UCSD-AML1 (cell line): Measurements from ENCODE around the gene CSF2RB.

Source experiments
- DNase-seq: peaks from one replicate; lab custom pipeline; 2025; ENCODE audit not compliant: unreplicated experiment; lab: John Stamatoyannopoulos, UW

CSF2RB gene

DNA sequence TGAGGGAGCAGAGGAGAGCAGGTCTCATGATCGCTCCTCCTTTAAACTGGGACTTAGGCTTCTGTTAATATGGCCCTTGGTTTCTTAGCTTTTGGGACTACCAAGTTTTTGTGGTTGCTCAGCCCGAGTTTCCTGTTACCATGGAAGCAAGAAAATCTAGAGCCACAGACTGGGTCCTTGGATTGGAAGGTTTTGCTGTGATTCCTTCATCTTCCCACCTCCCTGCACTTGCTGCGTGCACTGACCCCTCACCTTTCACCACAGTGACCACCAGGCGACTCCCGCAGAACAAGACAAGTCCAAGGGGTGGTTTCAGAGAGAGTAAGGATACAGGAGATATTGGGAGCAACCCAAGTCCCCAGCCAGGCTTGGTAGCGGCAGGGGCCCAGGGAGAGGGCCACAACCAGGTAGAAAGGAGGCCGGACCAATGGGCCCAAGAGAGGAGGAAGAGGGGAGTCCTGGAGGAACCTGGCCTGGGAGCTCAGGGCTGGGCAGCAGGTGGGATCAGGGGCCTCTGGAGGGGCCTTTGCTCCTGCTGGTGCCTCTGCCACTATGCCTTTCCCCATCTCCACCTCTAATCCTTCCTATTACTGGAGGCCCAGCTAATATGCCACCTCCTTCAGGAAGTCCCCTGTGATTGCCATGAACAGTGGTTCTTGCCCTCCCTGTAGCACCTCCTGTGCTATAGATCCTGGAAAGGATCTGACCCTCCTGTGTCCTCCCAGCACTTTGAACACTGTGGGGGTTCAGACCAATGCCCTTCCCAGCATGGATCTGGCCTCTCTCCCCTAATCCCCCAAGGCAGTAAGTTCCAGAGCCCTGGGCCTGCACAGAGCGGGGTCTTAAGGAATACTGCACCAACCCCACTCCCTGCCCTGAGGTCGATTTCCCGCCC is 21.2 kb downstream of the CSF2RB start:
- no peak for DNase-seq

- no peak for DNase-seq
Measured at GRCh38 chr22:36935313-36935610, 21.8 kb downstream of the CSF2RB start.

DNA sequence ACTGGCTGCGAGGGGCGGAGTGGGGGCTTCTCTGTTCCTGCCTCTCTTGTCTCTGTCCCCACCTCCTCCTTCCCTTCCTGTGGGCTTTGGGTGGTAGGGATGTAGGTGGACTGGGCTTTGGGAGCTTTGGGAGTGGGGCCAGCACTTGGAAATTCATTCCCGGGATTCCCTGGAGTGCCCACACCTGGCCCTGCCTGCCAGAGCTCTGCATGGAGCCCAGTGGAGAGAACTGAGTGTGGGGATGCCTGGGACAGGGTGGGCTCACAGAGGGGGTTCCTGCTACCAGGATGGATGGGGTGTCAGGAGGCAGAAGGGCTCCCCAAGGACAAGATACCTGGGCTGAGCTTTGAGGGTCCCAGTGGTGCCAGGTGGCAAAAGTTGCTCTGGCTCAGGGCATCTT is 22.3 kb downstream of the CSF2RB start:
- DNase-seq, result no peak

DNA sequence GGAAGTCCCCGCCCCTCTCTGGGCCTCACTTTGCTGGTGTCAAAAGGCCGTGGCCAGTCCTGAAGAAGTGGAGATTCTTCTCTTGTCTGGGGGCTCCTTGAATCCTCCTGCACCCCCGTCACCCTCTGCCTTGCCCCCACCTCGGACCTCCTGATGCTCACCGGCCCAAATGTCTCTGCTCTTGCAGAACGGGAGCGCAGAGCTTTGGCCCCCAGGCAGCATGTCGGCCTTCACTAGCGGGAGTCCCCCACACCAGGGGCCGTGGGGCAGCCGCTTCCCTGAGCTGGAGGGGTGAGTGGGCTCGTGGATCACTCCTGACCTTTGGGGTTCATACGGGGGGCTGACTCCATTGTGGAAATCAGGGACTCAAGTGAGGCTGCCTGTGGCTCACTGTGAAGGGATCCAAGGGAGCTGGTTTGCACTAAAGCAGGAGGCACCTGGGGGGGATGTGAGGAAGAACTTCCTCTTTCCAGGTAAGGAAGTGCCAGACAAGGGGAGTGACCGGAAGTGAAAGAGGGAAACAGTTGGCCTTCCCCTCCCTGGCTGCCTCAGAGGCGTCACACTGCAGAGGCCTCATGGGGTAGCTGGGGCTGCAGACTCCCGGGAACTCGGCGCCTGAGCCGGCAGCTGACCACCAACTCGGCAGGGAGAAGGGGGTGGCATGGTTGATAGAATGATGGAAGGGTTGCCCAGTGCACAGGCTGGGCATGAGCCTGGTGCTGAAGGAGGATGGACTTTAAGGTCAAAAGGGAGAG is 23.1 kb downstream of the CSF2RB start:
- no peak for DNase-seq

- no peak for DNase-seq
Measured at GRCh38 chr22:36937319-36938027, 24.0 kb downstream of the CSF2RB start.

DNA sequence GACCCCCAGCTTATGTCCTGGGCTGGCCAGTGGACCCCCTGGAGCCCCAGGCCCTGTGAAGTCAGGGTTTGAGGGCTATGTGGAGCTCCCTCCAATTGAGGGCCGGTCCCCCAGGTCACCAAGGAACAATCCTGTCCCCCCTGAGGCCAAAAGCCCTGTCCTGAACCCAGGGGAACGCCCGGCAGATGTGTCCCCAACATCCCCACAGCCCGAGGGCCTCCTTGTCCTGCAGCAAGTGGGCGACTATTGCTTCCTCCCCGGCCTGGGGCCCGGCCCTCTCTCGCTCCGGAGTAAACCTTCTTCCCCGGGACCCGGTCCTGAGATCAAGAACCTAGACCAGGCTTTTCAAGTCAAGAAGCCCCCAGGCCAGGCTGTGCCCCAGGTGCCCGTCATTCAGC is 24.6 kb downstream of the CSF2RB start:
- no peak for DNase-seq

DNA sequence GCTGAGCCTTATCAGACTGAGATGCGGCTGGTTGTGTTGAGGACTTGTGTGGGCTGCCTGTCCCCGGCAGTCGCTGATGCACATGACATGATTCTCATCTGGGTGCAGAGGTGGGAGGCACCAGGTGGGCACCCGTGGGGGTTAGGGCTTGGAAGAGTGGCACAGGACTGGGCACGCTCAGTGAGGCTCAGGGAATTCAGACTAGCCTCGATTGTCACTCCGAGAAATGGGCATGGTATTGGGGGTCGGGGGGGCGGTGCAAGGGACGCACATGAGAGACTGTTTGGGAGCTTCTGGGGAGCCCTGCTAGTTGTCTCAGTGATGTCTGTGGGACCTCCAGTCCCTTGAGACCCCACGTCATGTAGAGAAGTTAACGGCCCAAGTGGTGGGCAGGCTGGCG is 25.5 kb downstream of the CSF2RB start:
- DNase-seq, result no peak

DNA sequence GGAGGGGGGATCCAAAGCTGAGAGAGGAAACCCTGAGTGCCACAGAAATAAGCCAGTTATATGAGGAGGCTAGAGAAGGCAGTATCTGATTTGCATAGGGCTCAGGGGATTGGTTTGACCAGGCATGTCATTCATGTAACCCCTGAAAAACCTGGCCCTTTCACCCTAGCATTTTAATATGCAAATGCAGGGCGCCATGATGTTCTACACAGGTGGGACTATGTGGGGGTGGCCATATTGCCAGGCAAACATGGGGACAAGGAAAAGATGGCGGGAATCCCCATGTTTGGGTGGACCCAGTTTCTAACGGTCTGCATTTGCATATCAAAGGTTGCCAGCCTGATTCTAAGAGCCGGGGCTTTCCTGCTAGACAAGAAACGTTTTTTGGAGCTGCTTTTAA is 27.2 kb downstream of the CSF2RB start:
- no peak for DNase-seq

DNA sequence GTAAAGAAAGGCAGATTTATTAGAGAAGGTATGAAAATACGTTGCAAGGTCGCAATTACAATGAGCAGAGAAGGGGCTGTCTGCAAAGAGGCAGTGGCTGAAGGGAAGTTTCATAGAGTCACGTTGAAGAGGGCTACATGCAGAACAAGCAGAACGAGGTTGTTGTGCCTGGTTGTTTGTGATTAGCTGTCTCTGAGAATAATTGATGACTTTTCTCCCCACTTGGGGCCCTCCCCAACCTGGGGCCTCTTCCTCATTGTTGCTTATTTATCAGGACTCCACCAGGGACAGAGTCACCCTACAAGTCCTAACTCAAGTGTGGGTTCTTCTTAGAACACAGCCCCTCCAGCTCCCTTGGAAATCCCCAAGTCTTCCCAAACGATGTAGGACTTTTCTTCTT is 29.1 kb downstream of the CSF2RB start:
- no peak for DNase-seq

DNA sequence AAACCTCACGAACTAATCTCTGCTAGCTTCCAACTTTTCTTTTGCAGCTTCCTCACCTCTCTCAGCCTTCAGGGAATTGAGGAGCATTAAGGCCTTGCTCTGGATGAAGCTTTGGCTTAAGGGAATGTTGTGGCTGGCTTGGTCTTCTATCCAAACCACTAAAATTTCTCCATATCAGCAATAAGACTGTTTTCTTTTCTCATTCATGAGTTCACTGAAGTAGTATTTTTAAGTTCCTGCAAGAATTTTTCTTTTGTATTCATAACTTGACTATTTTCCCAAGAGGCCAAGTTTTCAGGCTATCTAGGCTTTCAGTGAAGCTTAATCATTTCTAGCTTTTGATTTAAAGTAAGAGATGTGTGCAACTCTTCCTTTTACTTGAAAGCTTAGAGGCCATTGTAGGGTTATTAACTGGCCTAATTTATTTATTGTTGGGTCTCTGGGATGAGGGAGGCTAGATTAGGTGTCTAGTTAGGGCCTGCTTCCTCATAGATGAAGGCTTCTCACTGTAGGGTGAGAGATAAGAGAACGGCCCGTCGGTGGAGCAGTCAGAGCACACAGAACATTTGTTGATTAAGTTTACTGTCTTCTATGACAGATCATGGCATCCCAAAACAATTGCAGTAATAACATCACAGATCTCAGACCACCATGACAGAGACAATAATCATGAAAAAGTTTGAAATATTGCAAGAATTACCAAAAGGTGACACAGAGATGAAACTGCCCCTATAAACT is 33.2 kb downstream of the CSF2RB start:
- no peak for DNase-seq

DNA sequence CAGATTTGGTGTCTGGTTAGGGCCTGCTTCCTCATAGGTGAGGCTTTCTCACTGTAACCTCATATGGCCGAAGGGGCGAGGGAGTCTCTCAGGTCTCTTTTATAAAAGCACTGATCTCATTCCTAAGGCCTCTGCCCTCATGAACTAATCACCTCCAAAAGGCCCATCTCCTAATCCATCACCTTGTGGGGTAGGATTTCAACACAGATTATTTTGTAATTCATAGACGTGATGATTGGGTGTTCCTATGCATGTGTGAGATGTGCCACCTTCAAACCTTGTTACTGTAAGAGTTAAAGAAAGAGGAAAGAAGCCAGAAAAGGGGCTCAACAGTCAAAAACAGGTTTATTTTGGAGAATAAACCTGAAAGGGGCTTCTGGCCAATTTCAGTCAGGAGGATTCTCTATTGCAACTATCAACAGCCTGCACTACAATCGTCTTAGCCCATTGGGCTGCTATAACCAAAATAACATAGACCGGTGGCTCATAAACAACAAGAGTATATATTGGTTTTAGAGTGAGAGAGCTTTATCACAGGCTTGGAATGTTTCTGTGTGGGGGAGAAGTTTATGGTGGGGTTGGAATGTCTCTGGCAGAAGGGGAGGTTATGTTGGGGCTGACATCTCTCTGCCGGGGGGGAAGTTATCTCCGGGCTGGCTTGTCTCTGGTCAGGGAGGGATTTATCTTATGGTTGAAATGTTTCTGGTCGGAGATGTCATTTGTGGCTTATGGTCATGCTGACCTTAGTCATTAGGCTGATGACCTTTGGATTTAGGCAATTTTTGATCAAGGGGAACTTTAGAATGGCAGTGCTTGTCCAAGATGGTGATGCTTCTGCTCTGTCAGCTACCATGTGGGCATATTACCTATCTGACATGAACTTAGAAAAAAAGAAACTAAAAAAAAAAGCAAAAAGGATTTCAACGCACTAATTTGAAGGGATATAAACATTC is 35.1 kb downstream of the CSF2RB start:
- DNase-seq, result no peak

DNA sequence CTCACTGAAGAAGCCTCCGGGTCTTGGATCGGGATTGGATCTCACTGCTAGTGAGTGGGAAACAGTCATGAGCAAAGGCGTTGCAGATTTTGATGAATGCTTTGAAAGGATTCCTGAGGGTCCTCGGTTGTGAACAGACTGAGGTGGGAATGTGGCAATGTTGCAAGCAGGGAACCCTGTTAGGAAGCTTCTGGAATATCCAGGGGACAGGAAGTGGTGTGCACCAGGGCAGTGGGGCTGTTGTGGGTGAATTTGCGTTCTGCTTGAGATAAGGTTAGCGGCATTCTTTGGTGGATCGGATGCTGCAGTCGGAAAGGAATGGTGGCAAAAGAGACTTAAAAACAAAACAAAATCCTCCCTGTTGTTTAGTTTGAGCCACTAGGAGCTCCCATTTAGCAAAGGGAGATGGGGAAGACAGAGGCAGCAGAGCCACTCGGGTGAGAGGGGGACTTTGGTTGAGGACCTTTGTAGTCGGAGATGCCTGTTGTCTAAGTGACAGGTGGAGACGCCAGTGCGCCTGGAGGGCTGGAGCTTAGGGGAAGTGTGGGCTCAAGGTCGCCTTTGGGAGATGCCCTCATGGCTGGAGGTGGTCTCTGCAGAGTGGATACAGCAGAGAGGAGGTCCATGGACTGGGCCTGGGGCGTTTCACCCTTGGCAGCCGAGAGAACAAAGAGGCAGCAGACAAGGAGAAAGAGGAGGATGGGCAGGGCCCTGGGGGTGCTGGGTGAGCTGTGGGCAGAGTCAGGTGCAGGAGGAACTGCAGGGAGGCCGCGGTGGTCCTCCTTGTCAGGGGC is 37.6 kb downstream of the CSF2RB start:
- no peak for DNase-seq

- DNase-seq, result no peak
Measured at GRCh38 chr22:36951746-36952145, 38.3 kb downstream of the CSF2RB start.

DNA sequence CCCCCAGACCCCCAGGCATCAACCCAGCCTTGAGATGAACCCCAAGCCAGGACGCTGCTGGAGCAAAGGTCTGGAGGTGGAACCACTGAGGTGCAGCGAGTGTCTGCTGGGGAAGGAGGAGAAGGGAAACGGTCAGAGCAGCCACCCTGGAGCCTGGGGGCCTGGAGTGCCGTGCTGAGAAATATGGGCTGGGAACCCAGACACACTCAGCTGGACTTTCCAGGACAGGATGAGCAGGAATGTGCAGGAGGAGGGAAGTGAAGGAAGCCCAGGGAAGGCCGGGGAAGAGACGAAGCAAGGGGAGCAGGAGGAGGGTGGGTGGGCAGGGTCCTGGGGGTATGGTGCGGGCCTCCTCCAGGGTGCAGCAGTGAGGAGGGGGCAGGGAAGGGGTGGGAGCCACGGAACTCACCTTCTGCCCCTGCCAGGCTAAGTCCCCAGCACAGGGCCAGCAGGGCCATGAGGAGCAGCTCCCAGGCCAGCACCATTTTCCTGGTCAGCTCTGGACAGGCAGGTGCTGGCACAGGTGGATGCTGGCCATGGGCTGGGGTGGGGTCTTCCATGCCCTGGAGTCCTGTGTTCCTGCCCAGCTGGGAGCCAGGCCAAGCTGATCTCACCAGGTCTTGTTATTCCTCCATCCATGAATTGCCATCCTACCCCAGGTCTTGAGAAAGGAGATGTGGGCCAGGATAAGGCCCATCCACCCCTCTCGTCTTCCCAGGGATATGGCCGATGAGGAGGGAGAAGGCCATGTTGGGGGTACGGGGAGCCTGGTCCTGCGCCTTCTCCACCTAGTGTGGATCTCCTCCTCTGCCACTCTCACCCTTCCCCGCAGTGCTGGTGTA is 40.0 kb downstream of the CSF2RB start:
- DNase-seq, result no peak

DNA sequence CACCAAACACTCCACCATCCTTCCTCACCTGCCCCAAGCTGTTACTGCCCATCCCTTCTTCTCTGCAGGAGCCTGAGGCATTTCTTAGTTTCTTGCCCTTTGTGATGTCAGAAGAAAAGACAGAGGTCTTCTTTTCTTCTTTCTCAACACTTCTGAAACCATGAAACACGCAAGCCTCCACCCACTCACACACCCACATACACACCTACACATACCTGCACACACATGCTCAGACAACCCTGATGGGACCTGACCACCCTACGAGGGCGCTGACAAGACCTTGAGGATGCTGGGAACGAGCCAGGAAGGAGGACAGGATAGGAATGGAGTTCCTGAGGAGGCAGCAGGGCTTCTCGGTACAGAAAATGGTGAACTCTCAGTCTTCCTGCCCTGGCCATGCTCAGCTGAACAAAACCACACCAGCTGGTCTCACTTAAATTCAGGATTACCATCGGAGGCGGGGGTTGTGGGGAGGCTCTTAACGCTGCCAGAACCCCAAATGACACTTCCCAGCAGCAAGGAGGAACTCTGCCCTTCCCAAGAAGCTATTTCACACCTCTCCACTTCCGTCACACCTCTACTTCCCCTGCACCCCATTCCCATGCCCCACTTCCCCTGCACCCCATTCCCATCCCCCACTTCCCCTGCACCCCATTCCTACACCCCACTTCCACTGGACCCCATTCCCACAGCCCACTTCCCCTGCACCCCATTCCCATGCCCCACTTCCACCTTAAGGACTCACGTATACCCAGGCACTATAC is 41.0 kb downstream of the CSF2RB start:
- DNase-seq, result no peak

- no peak for DNase-seq
Measured at GRCh38 chr22:36955691-36956090, 42.3 kb downstream of the CSF2RB start.

DNA sequence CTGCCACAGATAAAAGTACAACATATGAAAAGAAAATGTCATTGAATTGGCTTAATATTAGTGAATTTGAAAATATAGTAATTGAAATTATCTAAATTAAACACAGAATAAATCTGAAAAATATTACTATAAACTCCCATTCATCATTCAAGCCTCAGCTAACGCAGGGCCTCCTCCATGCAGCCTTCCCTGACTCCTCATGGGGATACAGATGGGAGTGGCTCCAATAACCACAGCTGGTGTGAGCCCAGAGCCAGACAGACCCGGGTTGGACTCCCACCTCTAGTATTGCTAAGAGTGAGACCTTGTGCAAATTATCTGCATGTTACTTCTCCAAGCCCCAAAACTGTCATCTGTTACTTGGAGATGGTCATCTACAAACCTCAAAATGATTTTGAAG is 44.9 kb downstream of the CSF2RB start:
- no peak for DNase-seq

DNA sequence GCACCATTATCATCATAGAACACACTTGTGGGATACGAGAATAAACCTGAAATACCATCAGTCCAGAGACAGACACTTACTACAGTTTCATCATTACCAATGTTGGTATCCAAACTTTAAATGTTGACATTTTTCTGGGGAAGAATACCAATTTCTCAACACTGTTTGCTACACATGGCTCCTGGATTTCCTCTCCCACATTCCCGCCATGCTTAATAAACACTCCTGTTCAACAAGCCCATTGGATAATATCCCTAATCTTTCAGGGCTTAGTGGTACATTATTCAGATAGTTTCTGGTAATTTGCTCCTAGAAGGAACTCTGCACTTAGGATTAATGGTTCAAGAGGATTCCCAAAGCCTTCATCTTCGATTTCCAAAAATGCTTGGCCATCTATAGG is 48.2 kb downstream of the CSF2RB start:
- DNase-seq, result no peak
